Mucosa of descending colon (tissue), 3 donors: Measurements from ENCODE around the gene DLG2. TPM values are rescaled to one million over a fixed set of nuclear protein-coding genes. Genes with fewer than 3 reads are reported as not detected.

ENCODE experiments used
- ATAC-seq: fragments of 200-7000 bp; cut with Tn5 transposase; one replicate; pipeline ENCODE4 v1.9.1; 2020; ENCODE audit warnings: mild to moderate bottlenecking, moderate library complexity
- DNase-seq, 3 donors: peaks; one replicate each; pipeline ENCODE4 v3.0.0-alpha.2; 2020
- H3K36me3 ChIP-seq: fragments of 200-600 bp; one replicate; pipeline ENCODE4 v1.8.0; 2021; ENCODE audit warnings: low read depth, mild to moderate bottlenecking
- H3K4me1 ChIP-seq: fragments of 200-600 bp; one replicate; pipeline ENCODE4 v1.8.0; 2021; ENCODE audit warnings: low read depth, mild to moderate bottlenecking
- H3K4me3 ChIP-seq: fragments of 200-600 bp; one replicate; pipeline ENCODE4 v1.8.0; 2021; ENCODE audit warnings: mild to moderate bottlenecking
- H3K9me3 ChIP-seq: fragments of 200-600 bp; one replicate; pipeline ENCODE4 v1.8.0; 2021; ENCODE audit warnings: mild to moderate bottlenecking
- intact Hi-C, 2 donors: fragments of 100-400 bp; cut with DNase I in 1 of 2; cut with micrococcal nuclease in 1 of 2; formaldehyde crosslinking; loops; one replicate each; pipeline versions ENCODE4 v1.11.0 to v1.11.1; 2022; cut with DNase I, micrococcal nuclease
- total RNA-seq, 3 donors: library from RNA; stranded (reverse); fragmentation: NEBNext Ultra II Directional in 2 of 3; extraction: Animal tissue kit (Norgen Biotek cat#: 25700) in 2 of 3; gene quantifications; one replicate each; pipeline versions ENCODE4 v1.2.1 to v1.2.4, GENCODE V29; 2021 to 2023
- TF ChIP-seq, protein P1 (sequence below): fragments of 200-600 bp; IDR thresholded peaks from one replicate; pipeline ENCODE4 v1.8.0; 2022; ENCODE audit warnings: antibody characterized with exemption, mild to moderate bottlenecking
- donor health status: DM: no; HTN: no; CAD: no; lungs with moderate emphysema.
- donor health status: DM: no; HTN: no; CAD: no.
- donor health status: DM: no; HTN: yes; CAD: no.

The DLG2 gene
- total RNA-seq, 3 donors from 2014 or later = 2.1 to 11.1 (median 2.4) TPM

DNA sequence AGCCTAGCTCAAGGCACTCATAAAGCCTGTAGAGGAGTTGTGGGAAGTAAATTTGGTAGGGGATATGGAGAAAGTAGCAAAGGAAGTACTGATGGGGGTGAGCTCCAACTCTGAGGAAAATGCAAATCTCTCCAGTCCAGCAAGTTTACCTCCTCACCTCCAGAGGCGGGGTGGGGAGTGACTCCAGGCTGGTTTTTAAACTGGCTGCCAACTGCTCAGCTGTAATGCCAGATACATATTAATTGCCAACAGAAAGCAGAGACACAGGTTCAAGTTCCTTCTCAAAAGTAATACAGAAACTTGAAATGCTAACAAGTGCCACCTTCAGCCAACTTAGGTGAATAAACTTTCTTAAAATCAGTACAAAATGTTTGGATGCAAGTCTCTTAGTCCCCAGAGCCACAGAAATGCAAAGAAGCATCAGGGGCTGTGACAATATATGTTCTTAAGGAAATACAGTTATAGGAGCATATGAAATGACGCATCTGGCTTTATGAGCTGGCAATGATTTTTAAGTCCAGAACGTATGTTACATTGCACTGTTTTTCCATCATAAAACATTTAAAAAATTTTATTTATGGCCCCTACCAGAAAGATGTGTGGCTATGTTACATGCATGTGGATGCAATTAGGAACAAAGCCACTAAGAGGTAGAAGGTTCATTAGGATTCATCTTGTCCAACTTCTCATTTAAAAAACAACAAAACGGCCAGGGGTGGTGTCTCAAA lies 1904.6 kb downstream of the DLG2 start:
- ATAC-seq = no peak
- intact Hi-C loops = loop anchor here in 1 of 2 donors (10.0 kb wide), 1 partner anchor 428 kb away; no protein-coding TSS in a partner anchor
- TF ChIP-seq, protein P1, sequence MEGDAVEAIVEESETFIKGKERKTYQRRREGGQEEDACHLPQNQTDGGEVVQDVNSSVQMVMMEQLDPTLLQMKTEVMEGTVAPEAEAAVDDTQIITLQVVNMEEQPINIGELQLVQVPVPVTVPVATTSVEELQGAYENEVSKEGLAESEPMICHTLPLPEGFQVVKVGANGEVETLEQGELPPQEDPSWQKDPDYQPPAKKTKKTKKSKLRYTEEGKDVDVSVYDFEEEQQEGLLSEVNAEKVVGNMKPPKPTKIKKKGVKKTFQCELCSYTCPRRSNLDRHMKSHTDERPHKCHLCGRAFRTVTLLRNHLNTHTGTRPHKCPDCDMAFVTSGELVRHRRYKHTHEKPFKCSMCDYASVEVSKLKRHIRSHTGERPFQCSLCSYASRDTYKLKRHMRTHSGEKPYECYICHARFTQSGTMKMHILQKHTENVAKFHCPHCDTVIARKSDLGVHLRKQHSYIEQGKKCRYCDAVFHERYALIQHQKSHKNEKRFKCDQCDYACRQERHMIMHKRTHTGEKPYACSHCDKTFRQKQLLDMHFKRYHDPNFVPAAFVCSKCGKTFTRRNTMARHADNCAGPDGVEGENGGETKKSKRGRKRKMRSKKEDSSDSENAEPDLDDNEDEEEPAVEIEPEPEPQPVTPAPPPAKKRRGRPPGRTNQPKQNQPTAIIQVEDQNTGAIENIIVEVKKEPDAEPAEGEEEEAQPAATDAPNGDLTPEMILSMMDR = no peak

DNA sequence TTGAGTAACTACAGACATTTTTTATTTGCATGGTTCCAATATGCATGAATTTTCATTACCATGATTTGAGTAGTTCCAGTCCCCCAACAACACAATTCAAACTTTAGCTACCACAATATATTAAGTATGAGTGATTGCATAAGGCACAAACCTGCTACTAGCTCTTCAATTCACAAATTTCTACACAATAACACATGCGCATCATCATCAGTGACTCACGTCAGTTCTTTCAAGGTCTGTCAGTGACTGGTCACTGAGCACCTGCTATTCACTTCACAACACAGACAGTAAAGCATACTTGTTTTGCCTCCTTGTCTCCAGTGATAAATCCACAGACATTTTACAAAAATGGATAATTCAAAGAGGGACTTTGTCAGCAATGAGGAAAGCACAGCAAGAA lies 1905.9 kb downstream of the DLG2 start:
- TF ChIP-seq, protein P1 = no peak
- intact Hi-C loops = loop anchor here in 1 of 2 donors (10.0 kb wide), 1 partner anchor 426 kb away; no protein-coding TSS in a partner anchor
- no peaks in the 10 kb centered on the region for H3K36me3 ChIP-seq
- H3K9me3 ChIP-seq = no peaks in the 10 kb centered on the region
- ATAC-seq (no peak), DNase-seq (no peak)
- no peaks in the 10 kb centered on the region for H3K4me1 ChIP-seq
- no peak overlapping the region for H3K4me3 ChIP-seq

More for the DNA sequence above, 1904.6 kb downstream of the DLG2 start:
- Histone ChIP-seq H3K4me1 (no peaks in the 10 kb centered on the region), H3K9me3 (no peaks in the 10 kb centered on the region), H3K4me3 (no peak overlapping the region), H3K36me3 (no peaks in the 10 kb centered on the region)
- DNase-seq = no peak

DNA sequence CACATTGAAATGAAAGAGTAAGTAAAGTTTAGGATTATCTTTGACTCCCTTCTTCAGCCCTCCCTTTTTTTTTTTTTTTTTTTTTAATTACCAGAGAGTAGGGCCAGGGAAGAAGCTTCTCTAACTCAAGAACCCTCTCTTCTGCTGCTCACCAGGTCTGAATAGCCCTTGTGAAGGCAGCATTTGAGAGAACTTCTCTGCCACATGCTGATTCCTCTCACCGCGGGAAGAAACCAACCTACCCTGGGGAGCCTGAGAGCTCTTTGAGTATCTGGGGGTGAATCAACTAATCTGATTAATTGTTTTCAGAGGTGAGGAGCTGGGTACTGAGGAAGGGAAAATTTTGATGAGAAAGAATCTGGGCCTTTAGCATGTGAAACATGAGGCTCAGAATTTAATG lies 1906.5 kb downstream of the DLG2 start:
- intact Hi-C loops = loop anchor here in 1 of 2 donors (10.0 kb wide), 1 partner anchor 426 kb away; no protein-coding TSS in a partner anchor

DNA sequence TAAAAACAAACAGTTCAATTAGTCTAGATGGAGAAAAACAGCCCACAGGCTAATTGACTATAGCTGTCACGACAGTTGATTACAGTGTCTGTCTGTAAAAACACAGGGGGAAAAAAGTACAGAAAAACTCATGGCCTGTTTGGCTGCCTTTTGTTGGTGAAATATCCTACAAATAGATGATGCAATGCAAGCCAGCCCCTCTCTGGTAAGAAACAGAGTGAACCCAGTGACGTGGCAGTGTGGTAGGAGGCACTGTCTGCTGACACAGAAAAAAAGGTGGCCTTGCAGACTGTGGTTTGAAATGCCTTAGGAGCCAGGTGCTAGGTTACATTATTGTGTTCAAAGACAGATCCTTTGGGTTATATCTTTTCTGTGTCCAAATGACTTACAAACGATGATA lies 1909.6 kb downstream of the DLG2 start:
- Histone ChIP-seq H3K9me3 (no peaks in the 10 kb centered on the region), H3K4me1 (no peaks in the 10 kb centered on the region), H3K4me3 (no peak overlapping the region), H3K36me3 (no peaks in the 10 kb centered on the region)
- intact Hi-C loops = no loop called here
- DNase-seq = no peak
- no peak for ATAC-seq
- TF ChIP-seq, protein P1 = no peak

More for the DNA sequence above, 1906.5 kb downstream of the DLG2 start:
- TF ChIP-seq, protein P1 = no peak
- ATAC-seq = no peak
- Histone ChIP-seq H3K4me3 (no peak overlapping the region), H3K9me3 (no peaks in the 10 kb centered on the region), H3K4me1 (no peaks in the 10 kb centered on the region), H3K36me3 (no peaks in the 10 kb centered on the region)
- no peak for DNase-seq

DNA sequence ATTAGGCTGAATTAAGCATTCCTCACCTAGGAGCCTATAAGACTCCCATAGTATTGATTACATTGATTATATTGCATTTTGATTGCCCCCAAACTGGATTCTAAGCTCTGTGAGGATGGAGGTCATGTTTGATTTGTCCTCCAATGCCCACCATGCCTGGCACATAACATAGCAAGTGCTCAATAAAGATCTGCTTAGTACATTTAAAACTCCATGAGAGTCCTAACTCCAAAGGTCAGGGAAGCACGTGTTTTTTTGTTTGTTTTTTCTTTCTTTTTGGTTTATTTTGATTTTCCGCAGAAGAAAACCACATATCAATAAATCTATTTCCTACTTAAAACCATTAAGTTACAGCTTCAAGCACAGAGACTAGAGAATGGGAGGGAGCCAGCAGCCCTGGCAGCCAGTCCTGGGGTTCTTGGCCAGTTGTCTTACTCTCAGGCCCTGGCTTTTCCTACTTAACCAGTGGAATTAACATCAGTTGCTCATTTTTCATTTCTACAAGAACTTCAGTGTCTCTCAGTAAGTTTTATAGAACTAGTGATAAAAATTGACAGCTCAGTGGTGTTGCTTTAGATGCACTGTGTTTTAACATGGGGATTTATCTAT lies 1911.1 kb downstream of the DLG2 start:
- intact Hi-C loops = no loop called here
- Histone ChIP-seq H3K4me3 (no peak overlapping the region), H3K9me3 (no peaks in the 10 kb centered on the region), H3K36me3 (no peaks in the 10 kb centered on the region), H3K4me1 (no peaks in the 10 kb centered on the region)
- ATAC-seq (no peak), DNase-seq (no peak)
- TF ChIP-seq, protein P1 = no peak
